GM18519 (cell line): ENCODE measurements around the gene CDH13.

Source experiments
- ATAC-seq: cut with Tn5 transposase; IDR thresholded peaks from one replicate; pipeline ENCODE4 v1.9.1; 2021; ENCODE audit warnings: mild to moderate bottlenecking, moderate library complexity; ENCODE audit not compliant: unreplicated experiment, low FRiP score

CDH13 gene

GRCh38 chr16:83561876-83562275, 935.1 kb downstream of the CDH13 start:
- no peak for ATAC-seq

DNA sequence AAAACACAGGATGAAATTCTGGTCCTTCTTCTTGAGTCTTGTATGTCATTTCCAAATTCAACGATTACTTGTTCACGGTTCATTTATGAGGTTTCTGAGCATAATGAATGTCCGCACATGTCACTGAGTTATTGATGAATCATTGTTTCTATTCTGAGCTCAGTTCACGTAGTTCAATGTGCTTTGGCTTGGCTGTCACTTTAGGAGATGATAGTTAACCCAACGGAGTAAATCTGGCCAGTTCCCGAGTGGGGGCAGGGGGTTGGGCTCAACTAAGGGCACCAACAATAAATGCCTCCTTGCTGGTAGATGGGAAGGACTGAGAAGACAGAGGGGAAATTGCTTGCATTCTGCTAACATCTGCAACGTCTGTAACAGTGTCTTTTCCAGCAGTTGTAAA, 941.6 kb downstream of the CDH13 start:
- ATAC-seq, result no peak

- ATAC-seq, result no peak
Observed at GRCh38 chr16:83574388-83574787, 947.6 kb downstream of the CDH13 start.

DNA sequence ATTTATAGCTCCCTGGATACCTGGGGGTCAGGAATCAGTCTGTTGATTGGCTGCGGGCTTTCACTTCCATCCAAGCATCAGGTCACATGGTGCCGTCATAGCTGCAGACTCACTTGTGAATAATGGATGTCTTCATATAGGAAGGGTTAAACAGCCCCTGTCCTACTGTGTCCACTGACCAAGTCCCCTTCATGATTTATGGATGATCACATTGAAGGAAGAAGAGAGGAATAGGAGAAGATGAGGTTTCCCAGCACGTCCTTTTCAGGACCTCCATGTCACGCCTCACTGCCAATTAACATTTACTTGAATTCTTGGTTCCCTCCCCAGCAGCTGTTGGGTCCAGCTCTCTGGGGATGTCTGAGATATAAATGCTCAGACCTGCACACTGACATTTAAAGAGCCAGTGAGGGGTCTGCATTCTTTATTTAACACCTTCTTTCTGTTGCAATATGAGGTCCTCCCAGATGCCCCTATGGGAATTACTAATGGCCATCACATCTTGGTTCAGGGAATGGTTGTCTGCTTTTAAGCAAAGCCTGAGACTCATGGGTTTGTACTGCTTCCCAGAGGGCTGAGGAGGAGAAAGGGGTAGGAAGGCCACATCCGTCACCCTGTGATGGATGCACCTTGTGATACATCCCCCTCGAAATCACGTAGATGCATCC, 950.4 kb downstream of the CDH13 start:
- ATAC-seq, result no peak

DNA sequence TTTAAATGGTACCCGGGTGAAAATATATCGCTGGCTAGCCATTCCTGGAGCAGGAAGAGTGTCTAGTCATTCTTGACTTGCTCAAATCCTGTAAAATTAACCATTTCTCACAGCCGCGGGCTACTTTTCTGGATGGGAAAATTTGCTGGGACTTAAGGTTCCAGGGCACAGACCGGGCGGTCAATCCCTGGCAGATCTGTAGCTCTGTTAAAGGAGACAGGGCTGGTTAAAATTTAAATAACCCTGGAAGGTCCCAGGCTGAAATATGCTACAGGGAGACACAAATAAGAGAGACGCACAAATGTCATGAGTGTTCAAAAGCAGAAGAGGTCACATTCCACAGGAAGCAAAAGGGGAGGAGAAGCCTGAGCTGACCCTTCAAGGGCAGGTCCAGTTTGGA, 951.4 kb downstream of the CDH13 start:
- ATAC-seq, result no peak

DNA sequence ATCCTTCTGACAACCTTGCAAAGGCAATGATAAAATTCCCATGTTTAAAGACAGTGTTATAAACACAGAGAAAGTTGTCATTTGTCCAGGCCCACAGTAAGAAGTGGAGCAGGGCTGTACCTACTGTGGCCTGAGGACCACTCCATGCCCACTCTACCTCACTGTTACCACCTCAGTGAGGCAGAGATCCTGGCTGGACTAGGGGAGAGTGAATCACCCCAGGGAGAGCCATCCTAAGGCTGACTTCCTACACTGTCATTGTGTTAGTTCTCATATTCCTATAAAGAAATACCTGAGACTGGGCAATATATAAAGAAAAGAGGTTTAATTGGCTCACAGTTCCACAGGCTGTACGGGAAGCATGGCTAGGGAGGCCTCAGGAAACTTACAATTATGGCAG, 952.3 kb downstream of the CDH13 start:
- ATAC-seq, result no peak

DNA sequence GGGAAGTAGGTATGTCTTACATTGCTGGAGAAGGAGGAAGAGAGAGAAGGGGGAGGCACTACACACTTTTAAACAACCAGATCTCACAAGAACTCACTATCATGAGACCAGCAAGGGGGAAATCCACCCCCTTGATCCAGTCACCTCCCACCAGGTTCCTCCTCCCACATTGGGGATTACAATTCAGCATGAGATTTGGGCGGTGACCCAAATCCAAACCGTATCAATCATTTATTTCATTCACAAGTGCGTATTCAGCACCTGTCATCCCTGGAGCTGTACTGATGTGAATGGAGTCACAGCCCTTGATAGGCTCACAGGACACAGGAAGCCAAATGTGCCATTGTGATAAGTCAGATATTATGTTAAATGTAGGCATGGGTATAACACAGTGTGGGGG, 952.7 kb downstream of the CDH13 start:
- ATAC-seq, result no peak

DNA sequence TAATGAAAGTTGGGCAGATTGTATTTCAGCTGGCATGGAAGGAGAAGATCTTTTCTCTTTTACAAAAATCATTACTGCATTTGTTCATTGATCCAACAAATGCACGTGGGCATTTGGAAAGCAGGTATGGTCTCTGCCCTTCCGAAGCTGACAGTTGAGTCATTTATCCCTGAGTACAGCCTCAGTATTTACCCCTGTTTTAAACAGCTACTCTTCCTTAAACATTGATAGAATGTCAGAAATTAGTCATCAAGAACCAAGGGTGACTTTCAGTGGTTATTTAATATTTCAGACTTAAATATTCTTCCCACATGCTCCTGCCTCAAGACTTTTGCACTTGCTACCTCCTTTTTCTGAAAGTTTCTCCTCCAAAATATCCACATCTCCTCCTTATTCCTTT, 954.3 kb downstream of the CDH13 start:
- ATAC-seq, result peak; percentile 47

- ATAC-seq, result no peak
Observed at GRCh38 chr16:83581994-83582747, 955.4 kb downstream of the CDH13 start.

DNA sequence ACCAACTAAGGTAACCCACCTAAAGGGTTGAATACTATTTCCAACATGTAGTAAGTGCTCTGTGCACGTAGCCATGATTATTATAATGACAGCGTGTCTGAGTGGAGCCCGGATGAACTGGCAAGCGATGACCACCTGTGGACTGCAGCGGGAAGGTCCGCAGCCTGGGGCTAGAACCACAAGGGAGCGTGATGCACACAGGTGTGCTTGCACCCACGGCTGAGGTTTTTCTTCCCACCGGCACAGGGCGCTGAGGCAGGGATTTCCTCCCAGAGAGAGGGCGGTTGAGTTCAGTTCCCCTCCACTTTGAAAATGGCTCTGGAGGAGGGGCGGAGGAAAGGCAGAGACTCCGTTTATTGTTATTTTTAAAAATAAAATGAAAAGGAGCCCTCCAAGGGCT, 959.3 kb downstream of the CDH13 start:
- ATAC-seq, result no peak

- no peak for ATAC-seq
Observed at GRCh38 chr16:83586461-83587200, 959.9 kb downstream of the CDH13 start.

DNA sequence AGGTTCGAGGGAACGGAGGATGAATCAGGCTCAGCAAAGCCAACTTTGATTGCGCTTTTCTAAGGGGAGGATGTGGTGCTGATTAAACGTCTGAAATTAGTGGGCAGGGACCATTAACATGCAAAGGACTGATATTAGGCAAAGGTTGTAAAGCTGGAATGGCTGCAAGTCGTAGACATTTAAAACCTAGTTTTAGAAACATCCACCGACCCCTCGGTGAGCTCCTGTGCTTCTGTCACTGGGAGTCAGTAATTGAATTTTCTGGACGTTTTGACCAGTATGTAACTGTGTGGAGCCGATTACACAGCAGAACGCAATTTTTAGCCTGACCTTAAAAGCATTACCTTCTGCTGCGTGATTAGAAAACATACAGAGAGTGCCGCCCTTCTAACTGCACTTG, 960.4 kb downstream of the CDH13 start:
- ATAC-seq, result no peak

DNA sequence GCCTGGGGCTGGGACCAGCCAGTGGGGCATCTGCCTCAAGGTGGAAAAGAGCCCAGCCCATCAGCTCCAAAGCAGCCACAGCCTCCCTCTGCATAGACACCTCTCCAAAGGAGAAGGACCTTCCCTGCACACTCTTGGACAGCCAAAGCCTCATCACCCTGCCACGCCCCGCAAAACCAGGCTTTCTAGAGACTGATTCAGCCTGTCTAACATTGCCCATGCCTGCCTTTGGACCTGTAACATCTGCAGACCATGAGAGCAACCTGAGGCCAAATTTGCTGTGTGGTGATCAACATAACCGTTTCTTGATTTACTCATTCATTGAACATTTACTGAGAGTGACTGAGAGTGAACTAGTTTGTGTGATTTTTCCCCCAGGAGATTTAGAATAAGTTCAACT, 961.3 kb downstream of the CDH13 start:
- no peak for ATAC-seq

GRCh38 chr16:83589576-83589975, 962.8 kb downstream of the CDH13 start:
- no peak for ATAC-seq

DNA sequence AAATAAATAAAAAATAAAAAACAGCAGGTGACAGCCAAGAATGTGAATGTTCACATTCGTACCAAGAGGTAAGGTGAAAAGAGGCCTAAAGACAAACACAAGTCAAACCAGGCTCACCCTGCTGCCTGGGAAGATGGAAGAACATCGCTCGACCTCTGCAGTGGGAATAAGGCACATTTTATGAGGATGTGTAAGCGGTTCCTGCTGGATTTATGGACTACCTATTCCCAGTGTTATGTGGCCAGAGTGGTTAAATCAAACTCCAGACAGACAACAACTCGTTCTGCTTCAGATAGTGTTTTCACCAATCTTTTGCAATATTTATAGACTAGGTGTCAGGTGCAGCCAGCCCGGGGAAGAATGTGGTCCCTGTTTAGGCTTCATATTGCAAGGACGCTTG, 966.0 kb downstream of the CDH13 start:
- ATAC-seq, result no peak

GRCh38 chr16:83599789-83600462, 973.2 kb downstream of the CDH13 start:
- ATAC-seq, result no peak

DNA sequence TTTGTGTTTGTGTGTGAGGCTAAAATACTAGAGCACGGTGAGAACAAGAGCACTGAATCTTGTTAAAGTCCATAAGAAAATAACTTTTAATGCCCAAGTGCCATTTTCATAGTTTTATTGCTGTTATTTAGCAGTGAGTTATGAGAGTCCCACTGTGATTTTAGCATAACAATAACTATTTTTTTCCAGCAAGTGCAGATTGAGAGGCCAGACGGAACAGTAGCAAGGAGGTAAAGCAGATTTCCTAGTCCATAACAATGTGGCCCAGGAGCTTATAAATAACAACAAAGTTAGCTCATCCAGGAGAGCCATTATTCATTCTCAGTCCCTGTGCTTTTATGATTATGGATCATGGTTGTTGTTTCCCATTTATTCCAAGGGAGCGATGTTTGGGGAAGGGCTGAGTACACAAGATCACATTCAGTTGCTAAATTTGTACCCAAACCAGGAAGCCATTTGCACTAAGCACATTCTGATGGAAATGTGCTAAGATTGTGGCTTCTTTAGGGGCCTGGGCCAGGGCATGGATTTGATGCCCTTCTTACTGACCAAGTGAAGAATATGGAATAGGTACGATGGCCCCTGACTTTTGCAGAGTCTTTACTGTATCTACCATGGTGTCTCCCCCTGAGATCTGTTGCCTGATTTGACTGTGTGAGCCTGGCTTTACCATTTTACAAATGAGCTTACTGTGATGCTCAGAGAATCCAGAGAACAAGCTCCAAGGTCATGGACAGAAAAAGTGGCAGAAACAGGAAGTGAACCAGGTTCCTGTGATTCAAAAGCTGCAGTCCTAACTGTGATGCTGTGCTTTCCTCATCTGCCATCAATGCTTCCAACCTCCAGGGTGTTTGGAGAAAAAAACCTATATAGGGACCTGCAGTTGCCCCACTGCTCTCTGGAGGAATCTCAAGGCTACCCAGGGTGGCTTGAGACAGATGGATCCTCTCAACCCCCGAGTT, 976.3 kb downstream of the CDH13 start:
- ATAC-seq, result no peak

DNA sequence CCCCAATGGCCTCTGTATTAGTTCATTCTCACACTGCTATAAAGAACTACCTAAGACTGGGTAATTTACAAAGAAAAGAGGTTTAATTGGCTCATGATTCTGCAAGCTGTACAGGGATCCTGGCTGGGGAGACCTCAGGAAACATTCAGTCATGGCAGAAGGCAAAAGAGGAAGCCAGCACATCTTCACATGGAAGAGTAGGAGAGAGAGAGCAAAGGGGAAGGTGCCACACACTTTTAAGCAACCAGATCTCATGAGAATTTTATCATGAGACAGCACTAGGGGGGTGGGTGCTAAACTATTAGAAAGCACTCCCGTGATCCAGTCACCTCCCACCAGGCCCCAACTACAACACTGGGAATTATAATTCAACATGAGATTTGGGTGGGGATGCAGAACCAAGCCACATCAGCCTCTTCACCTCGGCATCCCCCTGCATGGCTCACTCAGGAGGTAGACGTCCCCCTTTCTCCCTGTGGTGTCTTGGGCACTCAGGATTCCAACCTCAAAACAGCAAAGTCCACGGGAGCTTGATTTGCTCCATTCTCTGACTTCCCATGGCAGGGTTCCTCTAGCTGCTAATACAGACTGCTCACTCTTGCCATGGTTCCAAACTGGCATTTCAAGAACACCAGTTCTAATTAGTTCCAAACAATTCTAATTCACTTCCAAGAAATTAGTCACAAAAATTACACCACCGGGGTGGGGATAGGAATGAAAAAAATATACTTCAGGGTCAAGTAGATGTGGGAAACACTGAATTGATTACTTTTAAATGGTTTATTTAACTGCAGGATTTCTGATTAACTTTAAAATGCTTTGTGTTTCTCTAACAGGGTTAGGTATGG, 977.2 kb downstream of the CDH13 start:
- no peak for ATAC-seq

DNA sequence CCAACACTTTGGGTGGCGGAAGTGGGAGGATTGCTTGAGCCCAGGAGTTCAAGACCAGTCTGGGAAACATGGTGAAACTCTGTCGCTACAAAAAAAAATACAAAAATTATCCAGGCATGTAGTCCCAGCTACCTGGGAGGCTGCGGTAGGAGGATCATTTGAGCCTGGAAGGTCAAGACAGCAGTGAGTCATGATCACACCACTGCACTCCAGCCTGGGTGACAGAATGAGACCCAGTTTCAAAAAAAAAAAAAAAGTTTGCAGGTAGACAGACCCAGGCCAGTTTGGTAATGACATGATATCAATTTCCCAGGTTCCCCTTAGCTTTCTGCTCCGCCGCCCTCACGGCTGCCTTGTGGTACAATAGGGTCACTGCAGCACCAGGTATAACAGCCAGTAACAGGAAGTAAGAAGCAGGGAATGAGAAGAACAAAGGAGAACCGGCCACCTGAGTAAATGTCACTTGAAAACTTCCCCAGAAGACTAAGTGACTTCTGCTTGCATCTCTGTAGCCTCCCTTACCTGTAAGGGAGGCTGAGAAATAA, 979.8 kb downstream of the CDH13 start:
- ATAC-seq, result no peak
